ENCODE measurements around the gene KIF5C.
A peak's percentile ranks its signal among the peaks of the same experiment; 100 is the strongest.

Gene KIF5C

GRCh38 chr2:149064365-149064841 is 189.4 kb downstream of the KIF5C start (continued):
- TF ChIP-seq, protein P1, sequence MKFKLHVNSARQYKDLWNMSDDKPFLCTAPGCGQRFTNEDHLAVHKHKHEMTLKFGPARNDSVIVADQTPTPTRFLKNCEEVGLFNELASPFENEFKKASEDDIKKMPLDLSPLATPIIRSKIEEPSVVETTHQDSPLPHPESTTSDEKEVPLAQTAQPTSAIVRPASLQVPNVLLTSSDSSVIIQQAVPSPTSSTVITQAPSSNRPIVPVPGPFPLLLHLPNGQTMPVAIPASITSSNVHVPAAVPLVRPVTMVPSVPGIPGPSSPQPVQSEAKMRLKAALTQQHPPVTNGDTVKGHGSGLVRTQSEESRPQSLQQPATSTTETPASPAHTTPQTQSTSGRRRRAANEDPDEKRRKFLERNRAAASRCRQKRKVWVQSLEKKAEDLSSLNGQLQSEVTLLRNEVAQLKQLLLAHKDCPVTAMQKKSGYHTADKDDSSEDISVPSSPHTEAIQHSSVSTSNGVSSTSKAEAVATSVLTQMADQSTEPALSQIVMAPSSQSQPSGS (tag by site-specific recombination; IDR thresholded peaks at IDR 0.05; ENCODE audit: low read depth) = peak; percentile 70; the same call in 1 of the 2 replicates
- TF ChIP-seq PRDM1 (tag by site-specific recombination; IDR thresholded peaks at IDR 0.05) (no peak), BCL11B (tag by site-specific recombination; IDR thresholded peaks at IDR 0.05; ENCODE audit: low read depth) (peak; percentile 70; the same call in 1 of the 2 replicates), KLF1 (tag by site-specific recombination; IDR thresholded peaks at IDR 0.05) (no peak)
- TF ChIP-seq, protein P2, sequence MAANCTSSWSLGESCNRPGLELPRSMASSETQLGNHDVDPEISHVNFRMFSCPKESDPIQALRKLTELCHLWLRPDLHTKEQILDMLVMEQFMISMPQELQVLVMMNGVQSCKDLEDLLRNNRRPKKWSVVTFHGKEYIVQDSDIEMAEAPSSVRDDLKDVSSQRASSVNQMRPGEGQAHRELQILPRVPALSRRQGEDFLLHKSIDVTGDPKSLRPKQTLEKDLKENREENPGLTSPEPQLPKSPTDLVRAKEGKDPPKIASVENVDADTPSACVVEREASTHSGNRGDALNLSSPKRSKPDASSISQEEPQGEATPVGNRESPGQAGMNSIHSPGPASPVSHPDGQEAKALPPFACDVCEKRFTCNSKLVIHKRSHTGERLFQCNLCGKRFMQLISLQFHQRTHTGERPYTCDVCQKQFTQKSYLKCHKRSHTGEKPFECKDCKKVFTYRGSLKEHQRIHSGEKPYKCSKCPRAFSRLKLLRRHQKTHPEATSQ (tag by site-specific recombination; IDR thresholded peaks at IDR 0.05) = no peak
- TF ChIP-seq, protein P3, sequence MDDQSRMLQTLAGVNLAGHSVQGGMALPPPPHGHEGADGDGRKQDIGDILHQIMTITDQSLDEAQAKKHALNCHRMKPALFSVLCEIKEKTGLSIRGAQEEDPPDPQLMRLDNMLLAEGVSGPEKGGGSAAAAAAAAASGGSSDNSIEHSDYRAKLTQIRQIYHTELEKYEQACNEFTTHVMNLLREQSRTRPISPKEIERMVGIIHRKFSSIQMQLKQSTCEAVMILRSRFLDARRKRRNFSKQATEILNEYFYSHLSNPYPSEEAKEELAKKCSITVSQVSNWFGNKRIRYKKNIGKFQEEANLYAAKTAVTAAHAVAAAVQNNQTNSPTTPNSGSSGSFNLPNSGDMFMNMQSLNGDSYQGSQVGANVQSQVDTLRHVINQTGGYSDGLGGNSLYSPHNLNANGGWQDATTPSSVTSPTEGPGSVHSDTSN (CRISPR knock-in tag; IDR thresholded peaks at IDR 0.05) = no peak

DNA sequence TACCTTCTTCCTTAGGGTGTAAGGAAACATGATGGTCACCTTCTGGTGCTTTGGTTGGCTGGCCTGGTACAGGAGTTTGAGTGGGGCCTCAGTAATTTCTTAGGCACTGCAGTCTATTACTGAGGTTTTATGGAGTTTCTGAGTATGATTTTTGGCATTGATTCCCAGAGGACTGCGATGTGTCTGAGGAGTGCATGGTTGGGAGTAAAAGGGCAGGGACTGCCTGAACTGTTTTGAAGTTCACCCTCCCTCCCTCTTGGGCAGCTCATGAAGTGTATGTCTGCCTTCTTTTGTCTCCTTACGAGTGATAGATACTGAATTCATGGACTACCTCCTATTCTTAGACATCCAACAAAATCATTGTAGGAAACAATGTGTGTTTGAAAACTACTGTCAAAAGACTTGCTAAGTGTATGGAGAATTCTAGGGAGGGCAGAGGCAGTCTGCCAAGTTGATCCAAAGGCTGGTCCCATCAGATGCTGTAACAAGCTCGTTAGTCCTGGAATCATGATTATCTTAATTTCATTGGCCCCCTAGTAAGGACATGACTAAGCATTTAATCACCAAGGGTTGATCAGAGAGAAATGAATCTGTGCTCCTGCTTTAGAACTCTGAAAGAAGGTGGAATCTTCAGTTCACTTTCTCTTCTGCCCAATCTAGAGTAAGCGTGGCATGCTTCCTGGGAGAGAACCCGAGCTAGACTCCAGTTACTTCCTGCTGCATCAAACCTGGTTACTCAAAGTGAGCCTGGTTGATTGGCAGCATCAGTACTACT is 190.0 kb downstream of the KIF5C start:
- no peaks in the 10 kb centered on the region for H3K9me3 ChIP-seq (ENCODE audit: control insufficient read depth, insufficient read depth, low read depth, low read length)
- ChIA-PET CTCF (interaction anchor here (0.6 kb wide), 1 partner anchor 1392 kb away, joined by 3 read pairs; no protein-coding TSS in a partner anchor), POLR2A (no interaction called here)
- peak overlapping the region; percentile 75 for H3K27ac ChIP-seq (ENCODE audit: extremely low read depth, low read depth, low read length)
- peaks cover 31% of the 10 kb centered on the region for H3K4me1 ChIP-seq (ENCODE audit: control insufficient read depth, insufficient read depth, low read length)
- H3K36me3 ChIP-seq (ENCODE audit: control insufficient read depth in 2 of 2, insufficient read depth in 1 of 2, low read length in 2 of 2) = no peaks in the 10 kb centered on the region
- TF ChIP-seq WT1 (tag by site-specific recombination; IDR thresholded peaks at IDR 0.05) (0 out of 2 replicates have a peak, but pooled peaks have one; percentile 14), ZBTB17 (tag by site-specific recombination; IDR thresholded peaks at IDR 0.05) (peak; percentile 63), ZNF335 (tag by site-specific recombination; conservative IDR thresholded peaks at IDR 0.05) (peak; percentile 65; the same call in 1 of the 2 replicates), GLIS1 (tag by site-specific recombination; IDR thresholded peaks at IDR 0.05) (peak; percentile 68)
- TF ChIP-seq, protein P4, sequence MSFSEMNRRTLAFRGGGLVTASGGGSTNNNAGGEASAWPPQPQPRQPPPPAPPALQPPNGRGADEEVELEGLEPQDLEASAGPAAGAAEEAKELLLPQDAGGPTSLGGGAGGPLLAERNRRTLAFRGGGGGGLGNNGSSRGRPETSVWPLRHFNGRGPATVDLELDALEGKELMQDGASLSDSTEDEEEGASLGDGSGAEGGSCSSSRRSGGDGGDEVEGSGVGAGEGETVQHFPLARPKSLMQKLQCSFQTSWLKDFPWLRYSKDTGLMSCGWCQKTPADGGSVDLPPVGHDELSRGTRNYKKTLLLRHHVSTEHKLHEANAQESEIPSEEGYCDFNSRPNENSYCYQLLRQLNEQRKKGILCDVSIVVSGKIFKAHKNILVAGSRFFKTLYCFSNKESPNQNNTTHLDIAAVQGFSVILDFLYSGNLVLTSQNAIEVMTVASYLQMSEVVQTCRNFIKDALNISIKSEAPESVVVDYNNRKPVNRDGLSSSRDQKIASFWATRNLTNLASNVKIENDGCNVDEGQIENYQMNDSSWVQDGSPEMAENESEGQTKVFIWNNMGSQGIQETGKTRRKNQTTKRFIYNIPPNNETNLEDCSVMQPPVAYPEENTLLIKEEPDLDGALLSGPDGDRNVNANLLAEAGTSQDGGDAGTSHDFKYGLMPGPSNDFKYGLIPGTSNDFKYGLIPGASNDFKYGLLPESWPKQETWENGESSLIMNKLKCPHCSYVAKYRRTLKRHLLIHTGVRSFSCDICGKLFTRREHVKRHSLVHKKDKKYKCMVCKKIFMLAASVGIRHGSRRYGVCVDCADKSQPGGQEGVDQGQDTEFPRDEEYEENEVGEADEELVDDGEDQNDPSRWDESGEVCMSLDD (tag by site-specific recombination; IDR thresholded peaks at IDR 0.05) = no peak
- H3K4me3 ChIP-seq (ENCODE audit: low read depth, low read length) = no peak overlapping the region

- H3K36me3 ChIP-seq (ENCODE audit: control insufficient read depth in 2 of 2, insufficient read depth in 1 of 2, low read length in 2 of 2) = no peaks in the 10 kb centered on the region
- H3K27ac ChIP-seq (ENCODE audit: extremely low read depth, low read depth, low read length) = no peak overlapping the region
- ChIA-PET POLR2A (no interaction called here), CTCF (interaction anchor here (0.6 kb wide), 1 partner anchor 769 kb away, joined by 4 read pairs; no protein-coding TSS in a partner anchor)
- no peaks in the 10 kb centered on the region for H3K9me3 ChIP-seq (ENCODE audit: control insufficient read depth, insufficient read depth, low read depth, low read length)
- no peak overlapping the region for H3K4me3 ChIP-seq (ENCODE audit: low read depth, low read length)
- TF ChIP-seq IKZF3 (tag by site-specific recombination; IDR thresholded peaks at IDR 0.05) (no peak), ZNF138 (tag by site-specific recombination; IDR thresholded peaks at IDR 0.05; ENCODE audit: borderline replicate concordance) (no peak), GLI2 (tag by site-specific recombination; IDR thresholded peaks at IDR 0.05; ENCODE audit: borderline replicate concordance, low read depth) (no peak), ZNF335 (tag by site-specific recombination; conservative IDR thresholded peaks at IDR 0.05) (no peak), ZNF670 (tag by site-specific recombination; IDR thresholded peaks at IDR 0.05; ENCODE audit: low read depth) (no peak), ZNF585B (tag by site-specific recombination; IDR thresholded peaks at IDR 0.05) (no peak)
- TF ChIP-seq, protein P5, sequence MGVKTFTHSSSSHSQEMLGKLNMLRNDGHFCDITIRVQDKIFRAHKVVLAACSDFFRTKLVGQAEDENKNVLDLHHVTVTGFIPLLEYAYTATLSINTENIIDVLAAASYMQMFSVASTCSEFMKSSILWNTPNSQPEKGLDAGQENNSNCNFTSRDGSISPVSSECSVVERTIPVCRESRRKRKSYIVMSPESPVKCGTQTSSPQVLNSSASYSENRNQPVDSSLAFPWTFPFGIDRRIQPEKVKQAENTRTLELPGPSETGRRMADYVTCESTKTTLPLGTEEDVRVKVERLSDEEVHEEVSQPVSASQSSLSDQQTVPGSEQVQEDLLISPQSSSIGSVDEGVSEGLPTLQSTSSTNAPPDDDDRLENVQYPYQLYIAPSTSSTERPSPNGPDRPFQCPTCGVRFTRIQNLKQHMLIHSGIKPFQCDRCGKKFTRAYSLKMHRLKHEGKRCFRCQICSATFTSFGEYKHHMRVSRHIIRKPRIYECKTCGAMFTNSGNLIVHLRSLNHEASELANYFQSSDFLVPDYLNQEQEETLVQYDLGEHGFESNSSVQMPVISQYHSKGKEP (tag by site-specific recombination; IDR thresholded peaks at IDR 0.05) = no peak
- H3K4me1 ChIP-seq (ENCODE audit: control insufficient read depth, insufficient read depth, low read length) = peaks cover 34% of the 10 kb centered on the region
These were observed 193.4 kb downstream of the KIF5C start for GRCh38 chr2:149068225-149068995.
